ENCODE results near the gene EPSTI1. TPM values are rescaled to one million over a fixed set of nuclear protein-coding genes. Genes with fewer than 3 reads are reported as not detected.

EPSTI1 gene
- polyA plus RNA-seq, 4 donors = 11.8 to 13.4 (median 13.0) TPM

- no peak for DNase-seq (ENCODE audit: low read depth in 4 of 4, low spot score in 3 of 4)
Measured at GRCh38 chr13:42905579-42905978, 86.5 kb downstream of the EPSTI1 start.

GRCh38 chr13:42899266-42899665 lies 92.8 kb downstream of the EPSTI1 start:
- no peak for DNase-seq (ENCODE audit: low read depth in 4 of 4, low spot score in 3 of 4)

GRCh38 chr13:42895776-42896175 lies 96.3 kb downstream of the EPSTI1 start:
- no peak for DNase-seq (ENCODE audit: low read depth in 4 of 4, low spot score in 3 of 4)

- DNase-seq (ENCODE audit: low read depth in 4 of 4, low spot score in 3 of 4) = peak in 2 of 4 donors; percentile 36 to 45
Measured at GRCh38 chr13:42894765-42895243, 97.2 kb downstream of the EPSTI1 start.

- DNase-seq (ENCODE audit: low read depth in 4 of 4, low spot score in 3 of 4) = no peak
Measured at GRCh38 chr13:42893214-42893671, 98.8 kb downstream of the EPSTI1 start.

- no peak for DNase-seq (ENCODE audit: low read depth in 4 of 4, low spot score in 3 of 4)
Measured at GRCh38 chr13:42892760-42893159, 99.3 kb downstream of the EPSTI1 start.

- no peak for DNase-seq (ENCODE audit: low read depth in 4 of 4, low spot score in 3 of 4)
Measured at GRCh38 chr13:42891591-42891990, 100.5 kb downstream of the EPSTI1 start.

- DNase-seq (ENCODE audit: low read depth in 4 of 4, low spot score in 3 of 4) = no peak
Measured at GRCh38 chr13:42885325-42885724, 106.7 kb downstream of the EPSTI1 start.

- DNase-seq (ENCODE audit: low read depth in 4 of 4, low spot score in 3 of 4) = peak in 3 of 4 donors; percentile 45 to 50 (median 48)
Measured at GRCh38 chr13:42883771-42884467, 108.1 kb downstream of the EPSTI1 start.

- no peak for DNase-seq (ENCODE audit: low read depth in 4 of 4, low spot score in 3 of 4)
Measured at GRCh38 chr13:42883142-42883541, 108.9 kb downstream of the EPSTI1 start.

- no peak for DNase-seq (ENCODE audit: low read depth in 4 of 4, low spot score in 3 of 4)
Measured at GRCh38 chr13:42880056-42880605, 111.9 kb downstream of the EPSTI1 start.

GRCh38 chr13:42878721-42879120 lies 113.3 kb downstream of the EPSTI1 start:
- no peak for DNase-seq (ENCODE audit: low read depth in 4 of 4, low spot score in 3 of 4)

GRCh38 chr13:42876887-42877545 lies 115.0 kb downstream of the EPSTI1 start:
- DNase-seq (ENCODE audit: low read depth in 4 of 4, low spot score in 3 of 4) = no peak

- DNase-seq (ENCODE audit: low read depth in 4 of 4, low spot score in 3 of 4) = no peak
Measured at GRCh38 chr13:42876270-42876714, 115.7 kb downstream of the EPSTI1 start.

GRCh38 chr13:42875475-42876269 lies 116.4 kb downstream of the EPSTI1 start:
- no peak for DNase-seq (ENCODE audit: low read depth in 4 of 4, low spot score in 3 of 4)

GRCh38 chr13:42874221-42874620 lies 117.8 kb downstream of the EPSTI1 start:
- no peak for DNase-seq (ENCODE audit: low read depth in 4 of 4, low spot score in 3 of 4)

GRCh38 chr13:42873081-42873480 lies 119.0 kb downstream of the EPSTI1 start:
- DNase-seq (ENCODE audit: low read depth in 4 of 4, low spot score in 3 of 4) = no peak

GRCh38 chr13:42867232-42867631 lies 124.8 kb downstream of the EPSTI1 start:
- DNase-seq (ENCODE audit: low read depth in 4 of 4, low spot score in 3 of 4) = no peak

- no peak for DNase-seq (ENCODE audit: low read depth in 4 of 4, low spot score in 3 of 4)
Measured at GRCh38 chr13:42865768-42866102, 126.3 kb downstream of the EPSTI1 start.

- no peak for DNase-seq (ENCODE audit: low read depth in 4 of 4, low spot score in 3 of 4)
Measured at GRCh38 chr13:42864952-42865767, 126.9 kb downstream of the EPSTI1 start.
